IPS-15b (cell line): ENCODE measurements around the gene P2RX2.

Source experiments
- H3K27me3 ChIP-seq: one replicate; pipeline ENCODE4 v1.6.1; 2013; ENCODE audit warnings: low read length; ENCODE audit not compliant: control insufficient read depth, insufficient read depth
- H3K36me3 ChIP-seq: one replicate; pipeline ENCODE4 v1.6.1; 2013; ENCODE audit warnings: low read length; ENCODE audit not compliant: control insufficient read depth, insufficient read depth
- H3K4me1 ChIP-seq: one replicate; pipeline ENCODE4 v1.6.1; 2013; ENCODE audit warnings: mild to moderate bottlenecking, low read length; ENCODE audit not compliant: control insufficient read depth, insufficient read depth
- H3K4me3 ChIP-seq: one replicate; pipeline ENCODE4 v1.5.1; 2013; ENCODE audit warnings: low read depth, low read length
- H3K9ac ChIP-seq: one replicate; pipeline ENCODE4 v1.6.1; 2013; ENCODE audit warnings: low read depth, mild to moderate bottlenecking, low read length
- H3K9me3 ChIP-seq: one replicate; pipeline ENCODE4 v1.6.1; 2013; ENCODE audit warnings: mild to moderate bottlenecking, low read length; ENCODE audit not compliant: control insufficient read depth, insufficient read depth

Gene P2RX2

DNA sequence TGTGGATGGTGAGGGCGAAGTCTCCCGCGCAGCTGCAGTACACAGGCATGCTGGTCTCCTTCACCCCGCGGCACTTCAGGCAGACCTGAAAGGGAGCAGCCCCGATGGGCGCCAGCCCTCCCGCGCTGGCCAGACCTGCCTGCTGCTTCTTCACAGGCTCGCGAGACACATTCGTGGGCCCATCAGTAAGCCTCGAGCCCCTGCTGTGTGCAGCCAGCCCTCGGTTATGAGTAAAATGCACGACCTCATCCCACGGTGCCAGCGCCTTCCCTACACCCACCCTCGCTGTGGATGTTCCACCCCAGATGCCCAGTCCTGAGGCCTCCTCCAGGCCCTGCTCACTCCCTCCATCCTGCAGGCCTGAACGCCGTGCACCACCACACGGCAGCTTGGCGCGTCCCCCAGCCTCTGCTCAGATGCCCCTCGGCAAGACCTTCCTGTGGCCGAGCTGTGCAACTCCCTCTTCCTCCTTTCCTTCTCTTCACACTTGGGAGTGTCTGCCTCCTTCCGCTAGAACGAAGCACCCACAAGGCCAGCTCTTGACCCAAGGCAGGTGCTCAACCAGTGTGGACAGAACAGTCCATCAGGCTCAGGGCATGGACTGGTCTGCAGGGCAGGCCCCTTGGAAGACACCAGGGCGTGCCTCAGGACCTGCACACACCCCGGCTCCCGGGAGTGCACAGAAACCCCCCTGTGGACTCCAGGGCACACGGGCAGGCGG is 6.5 kb downstream of the P2RX2 start:
- H3K36me3 ChIP-seq: peaks cover 44% of the 10 kb centered on the region

DNA sequence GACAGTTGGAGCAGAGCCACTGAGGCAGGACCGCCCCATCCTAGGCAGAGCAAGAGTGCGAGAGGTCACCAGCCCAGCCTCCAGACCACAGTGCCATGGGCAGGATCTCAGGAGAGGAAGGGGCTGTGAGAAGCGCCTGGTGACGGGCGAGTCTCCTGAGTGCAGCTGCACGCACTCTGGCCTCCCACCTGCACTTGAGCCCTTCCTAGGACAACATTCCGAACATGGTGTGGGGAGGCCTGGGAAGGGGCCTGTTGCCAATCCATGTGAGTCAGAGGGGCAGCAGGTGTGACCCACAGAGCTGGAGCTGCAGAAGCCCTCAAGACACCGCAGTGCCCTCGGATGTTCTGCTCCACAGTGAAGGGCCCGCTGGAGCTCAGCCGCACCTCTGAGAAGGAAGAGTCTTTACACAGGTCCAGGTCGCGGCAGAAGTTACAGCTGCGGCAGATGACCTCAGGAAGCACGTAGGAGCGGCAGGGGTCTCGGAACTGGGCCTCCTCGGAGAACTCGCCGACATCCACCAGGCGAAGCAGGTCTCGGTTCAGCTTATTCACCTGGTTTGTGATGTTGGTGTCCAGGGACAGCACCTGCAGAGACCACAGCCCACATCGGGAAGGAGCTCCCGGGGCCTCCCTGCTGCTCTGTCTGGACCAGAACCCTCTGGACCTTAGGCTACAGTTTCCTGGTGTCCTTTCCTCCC is 7.3 kb downstream of the P2RX2 start:
- Histone ChIP-seq H3K4me3 (no peak overlapping the region), H3K27me3 (no peaks in the 10 kb centered on the region), H3K9me3 (no peaks in the 10 kb centered on the region), H3K9ac (no peak overlapping the region), H3K36me3 (peaks cover 51% of the 10 kb centered on the region), H3K4me1 (no peaks in the 10 kb centered on the region)

More for the DNA sequence above, 6.5 kb downstream of the P2RX2 start:
- Histone ChIP-seq H3K9me3 (no peaks in the 10 kb centered on the region), H3K9ac (no peak overlapping the region), H3K4me3 (no peak overlapping the region), H3K4me1 (no peaks in the 10 kb centered on the region), H3K27me3 (peaks cover 5% of the 10 kb centered on the region)

DNA sequence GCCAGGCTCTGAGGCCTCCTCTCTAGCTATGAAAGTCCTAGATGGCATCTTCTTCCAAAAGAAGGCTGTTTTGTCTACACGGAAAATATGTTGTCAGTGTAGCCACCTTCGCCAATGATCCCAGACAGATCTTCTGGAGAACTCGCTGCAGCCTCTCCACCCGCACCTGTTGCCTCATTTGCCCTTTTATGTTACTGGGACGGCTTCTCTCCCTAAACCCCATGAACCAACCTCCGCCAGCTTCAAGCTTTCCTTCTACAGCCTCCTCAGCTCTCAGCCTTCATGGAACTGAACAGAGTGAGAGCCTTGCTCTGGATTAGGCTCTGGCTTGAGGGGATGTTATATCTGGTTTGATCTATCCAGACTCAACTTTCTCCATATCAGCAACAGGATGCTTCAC is 10.8 kb downstream of the P2RX2 start:
- H3K4me3 ChIP-seq: no peak overlapping the region
- no peaks in the 10 kb centered on the region for H3K9me3 ChIP-seq
- H3K27me3 ChIP-seq: no peaks in the 10 kb centered on the region
- H3K4me1 ChIP-seq: no peaks in the 10 kb centered on the region
- peaks cover 64% of the 10 kb centered on the region for H3K36me3 ChIP-seq
- no peak overlapping the region for H3K9ac ChIP-seq

GRCh38 chr12:132630672-132631071 is 12.1 kb downstream of the P2RX2 start:
- Histone ChIP-seq H3K4me1 (no peaks in the 10 kb centered on the region), H3K4me3 (no peak overlapping the region), H3K9ac (no peak overlapping the region), H3K27me3 (no peaks in the 10 kb centered on the region), H3K36me3 (peaks cover 64% of the 10 kb centered on the region), H3K9me3 (no peaks in the 10 kb centered on the region)

DNA sequence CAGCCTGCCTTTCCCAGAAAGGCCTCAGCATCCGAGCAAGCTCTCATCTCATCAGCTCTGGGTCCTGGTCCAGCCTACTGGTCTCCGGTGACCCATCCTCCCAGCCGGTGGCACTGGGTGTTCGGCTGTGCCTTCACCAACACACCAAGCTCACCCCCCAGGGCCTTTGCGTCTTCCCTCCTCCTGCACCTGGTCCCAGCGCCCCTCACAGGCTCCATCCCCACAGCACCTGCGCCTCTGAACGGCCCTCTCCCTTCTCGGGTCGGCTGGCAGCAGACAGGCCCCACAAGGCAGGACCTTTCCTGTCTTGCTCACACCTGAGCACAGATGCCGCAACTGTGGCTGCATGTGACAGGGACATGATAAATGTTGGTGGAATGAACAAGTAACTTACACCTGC is 13.1 kb downstream of the P2RX2 start:
- Histone ChIP-seq H3K9ac (no peak overlapping the region), H3K4me1 (no peaks in the 10 kb centered on the region), H3K36me3 (peaks cover 66% of the 10 kb centered on the region), H3K27me3 (no peaks in the 10 kb centered on the region), H3K9me3 (no peaks in the 10 kb centered on the region), H3K4me3 (no peak overlapping the region)

GRCh38 chr12:132632521-132633228 is 14.1 kb downstream of the P2RX2 start:
- Histone ChIP-seq H3K9ac (no peak overlapping the region), H3K4me1 (no peaks in the 10 kb centered on the region), H3K36me3 (peaks cover 76% of the 10 kb centered on the region)

DNA sequence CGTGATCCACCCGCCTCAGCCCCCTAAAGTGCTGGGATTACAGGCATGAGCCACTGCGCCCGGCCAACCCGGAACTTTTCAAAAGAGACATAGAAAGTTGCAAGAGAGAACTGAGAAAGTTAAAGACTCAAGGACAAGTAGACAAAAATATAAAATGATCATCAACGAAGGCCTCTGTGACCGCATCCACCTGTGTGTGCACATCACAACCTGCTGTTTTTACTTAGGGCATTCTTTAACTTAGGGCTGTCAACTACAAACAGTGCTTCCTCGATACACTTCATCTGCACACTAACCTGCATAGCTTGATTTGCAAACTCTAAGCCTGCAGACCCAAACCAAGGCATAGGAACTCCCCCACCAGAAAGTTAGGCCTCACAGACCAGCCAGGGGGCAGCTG is 14.8 kb downstream of the P2RX2 start:
- Histone ChIP-seq H3K27me3 (no peaks in the 10 kb centered on the region), H3K4me1 (no peaks in the 10 kb centered on the region), H3K9ac (no peak overlapping the region), H3K36me3 (peaks cover 80% of the 10 kb centered on the region), H3K4me3 (no peak overlapping the region), H3K9me3 (no peaks in the 10 kb centered on the region)

More at GRCh38 chr12:132632521-132633228, 14.1 kb downstream of the P2RX2 start:
- no peaks in the 10 kb centered on the region for H3K27me3 ChIP-seq
- H3K4me3 ChIP-seq: no peak overlapping the region
- H3K9me3 ChIP-seq: no peaks in the 10 kb centered on the region

- Histone ChIP-seq H3K9me3 (no peaks in the 10 kb centered on the region), H3K36me3 (peaks cover 84% of the 10 kb centered on the region), H3K27me3 (no peaks in the 10 kb centered on the region), H3K4me1 (peaks cover 2% of the 10 kb centered on the region), H3K9ac (no peak overlapping the region), H3K4me3 (no peak overlapping the region)
These were observed 15.3 kb downstream of the P2RX2 start for GRCh38 chr12:132633901-132634300.

DNA sequence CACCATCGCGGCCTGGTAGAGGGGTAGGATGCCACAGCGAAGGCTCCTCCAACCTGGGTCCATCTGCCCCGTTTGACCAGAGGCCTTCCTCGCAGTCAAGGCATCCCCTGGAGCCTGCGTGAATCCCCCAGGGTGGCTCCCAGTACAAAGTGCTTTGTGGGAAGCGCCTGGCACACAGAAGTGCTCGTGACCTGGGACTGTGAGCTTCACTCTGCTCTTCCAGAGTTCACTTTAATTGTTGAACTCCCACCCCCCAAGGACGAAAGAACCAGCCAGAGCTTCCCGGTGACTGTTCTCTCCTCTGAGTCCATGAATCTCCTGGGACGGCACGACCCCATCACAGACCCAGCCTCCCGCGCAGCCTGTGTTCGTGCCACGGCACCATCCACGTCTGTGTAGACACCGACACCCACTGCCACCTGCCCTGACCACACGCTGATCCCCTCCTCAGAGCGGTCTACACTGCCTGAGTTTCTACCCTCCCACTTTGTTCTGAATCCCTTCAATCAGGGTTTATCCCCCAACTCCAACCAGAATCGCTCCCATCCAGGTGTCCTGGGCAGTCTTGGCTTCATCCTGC is 15.9 kb downstream of the P2RX2 start:
- Histone ChIP-seq H3K9me3 (no peaks in the 10 kb centered on the region), H3K27me3 (no peaks in the 10 kb centered on the region), H3K4me3 (no peak overlapping the region), H3K36me3 (peaks cover 83% of the 10 kb centered on the region), H3K9ac (no peak overlapping the region), H3K4me1 (peaks cover 2% of the 10 kb centered on the region)

DNA sequence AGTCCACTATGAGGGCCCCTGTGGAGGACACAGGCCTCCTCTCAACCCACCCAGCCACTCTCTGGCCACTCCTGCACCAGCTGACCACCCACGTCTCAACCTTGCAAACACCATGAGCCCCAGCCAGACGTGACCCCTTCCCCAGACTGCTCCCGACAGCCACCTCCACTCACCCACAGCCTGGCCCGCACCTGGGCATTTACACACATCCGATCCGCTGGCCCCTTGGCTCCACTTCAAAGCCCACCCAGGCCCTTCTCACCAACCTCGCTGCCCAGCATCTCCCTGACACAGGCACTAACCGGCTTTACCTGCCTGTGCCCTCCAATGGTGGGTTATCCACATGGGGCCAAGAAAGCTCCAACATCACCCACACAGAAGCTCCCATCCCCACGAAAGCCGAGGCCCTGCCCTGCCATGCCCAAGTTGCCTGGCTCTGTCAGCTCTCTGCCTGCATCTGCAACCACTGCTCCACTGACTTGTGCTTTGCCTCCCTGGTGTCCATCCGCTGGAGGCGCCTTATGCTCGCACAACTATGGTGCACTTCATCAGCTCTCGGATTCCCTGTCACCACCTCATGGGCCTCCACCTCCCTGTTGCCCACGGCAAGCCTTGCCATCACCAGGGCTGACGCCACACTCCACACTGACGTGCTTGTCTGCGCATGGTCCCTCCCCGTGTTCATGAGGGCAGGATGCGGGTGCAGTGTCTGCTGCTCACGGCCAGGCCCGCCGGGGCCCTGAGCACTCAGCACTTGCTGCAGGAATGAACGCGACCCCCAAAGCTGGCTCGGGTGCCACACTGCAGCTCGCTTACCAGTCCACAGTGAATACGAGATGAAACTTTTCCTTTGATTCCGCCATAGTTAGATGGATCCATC is 16.7 kb downstream of the P2RX2 start:
- H3K27me3 ChIP-seq: no peaks in the 10 kb centered on the region
- no peaks in the 10 kb centered on the region for H3K9me3 ChIP-seq
- H3K4me1 ChIP-seq: peaks cover 2% of the 10 kb centered on the region
- H3K36me3 ChIP-seq: peaks cover 80% of the 10 kb centered on the region
- H3K9ac ChIP-seq: no peak overlapping the region
- H3K4me3 ChIP-seq: no peak overlapping the region

DNA sequence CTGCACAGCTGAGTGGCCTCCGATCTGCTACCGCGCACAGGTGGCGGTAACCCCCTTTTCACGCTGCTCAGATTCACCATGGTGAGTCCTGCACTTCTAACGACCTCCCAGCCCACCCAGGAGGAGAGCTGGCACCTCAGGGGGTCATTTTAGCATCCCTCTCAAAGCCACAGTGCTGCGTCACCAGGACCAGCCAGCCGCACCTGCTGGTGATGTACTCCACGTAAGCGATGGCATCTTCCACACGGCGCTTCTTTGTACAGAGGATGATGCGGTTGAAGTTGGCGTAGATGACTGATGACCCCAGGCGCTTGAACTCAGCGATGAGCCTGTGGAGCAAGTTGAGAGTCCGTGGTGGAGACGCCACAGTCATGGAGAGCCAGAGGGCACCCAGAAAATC is 19.2 kb downstream of the P2RX2 start:
- H3K36me3 ChIP-seq: peaks cover 81% of the 10 kb centered on the region
- H3K4me3 ChIP-seq: no peak overlapping the region
- H3K4me1 ChIP-seq: peaks cover 2% of the 10 kb centered on the region
- H3K9me3 ChIP-seq: no peaks in the 10 kb centered on the region
- H3K27me3 ChIP-seq: no peaks in the 10 kb centered on the region
- no peak overlapping the region for H3K9ac ChIP-seq
